ENCODE data around the gene GSX1.
"Not testable (repeated sequence)": the region's sequence is repeated elsewhere in the genome, so short reads cannot be mapped to it uniquely, and the experiment has no call there.

Gene GSX1

DNA sequence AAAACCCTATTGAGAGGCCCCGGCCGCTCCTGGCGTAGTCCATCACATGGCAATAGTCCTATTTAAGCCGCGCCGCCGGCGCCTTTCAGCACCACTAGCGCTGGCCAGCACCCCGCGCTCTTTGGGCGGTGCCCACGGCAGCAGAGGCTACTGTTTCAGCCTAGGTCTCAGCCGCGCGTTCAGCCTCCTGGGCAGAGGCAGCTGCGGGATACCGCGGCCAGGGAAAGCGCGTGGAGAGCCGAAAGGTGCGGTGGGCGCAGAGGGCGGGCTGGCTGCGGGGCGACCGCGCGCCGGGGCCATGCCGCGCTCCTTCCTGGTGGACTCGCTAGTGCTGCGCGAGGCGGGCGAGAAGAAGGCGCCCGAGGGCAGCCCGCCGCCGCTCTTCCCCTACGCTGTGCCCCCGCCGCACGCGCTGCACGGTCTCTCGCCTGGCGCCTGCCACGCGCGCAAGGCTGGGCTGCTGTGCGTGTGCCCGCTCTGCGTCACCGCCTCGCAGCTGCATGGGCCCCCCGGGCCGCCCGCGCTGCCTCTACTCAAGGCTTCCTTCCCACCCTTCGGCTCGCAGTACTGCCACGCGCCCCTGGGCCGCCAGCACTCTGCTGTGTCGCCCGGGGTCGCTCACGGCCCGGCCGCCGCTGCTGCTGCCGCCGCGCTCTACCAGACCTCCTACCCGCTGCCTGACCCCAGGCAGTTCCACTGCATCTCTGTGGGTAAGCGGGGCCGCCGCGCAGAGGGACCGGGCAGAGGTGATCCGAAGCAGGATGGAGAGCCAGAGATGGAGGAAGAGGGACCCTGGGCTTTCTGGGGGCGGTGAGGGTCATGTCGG, at the start of gene GSX1:
GSX1 (plus strand) TSS at position 91 of the 826 bp plus-strand sequence; CDS start at position 299, 208 bp downstream.
- peak; percentile 25 for DNase-seq (ENCODE audit: low read depth)
- peak within 1 kb of the TSS; percentile 25 for H3K4me3 ChIP-seq (ENCODE audit: low read depth, low read length)

DNA sequence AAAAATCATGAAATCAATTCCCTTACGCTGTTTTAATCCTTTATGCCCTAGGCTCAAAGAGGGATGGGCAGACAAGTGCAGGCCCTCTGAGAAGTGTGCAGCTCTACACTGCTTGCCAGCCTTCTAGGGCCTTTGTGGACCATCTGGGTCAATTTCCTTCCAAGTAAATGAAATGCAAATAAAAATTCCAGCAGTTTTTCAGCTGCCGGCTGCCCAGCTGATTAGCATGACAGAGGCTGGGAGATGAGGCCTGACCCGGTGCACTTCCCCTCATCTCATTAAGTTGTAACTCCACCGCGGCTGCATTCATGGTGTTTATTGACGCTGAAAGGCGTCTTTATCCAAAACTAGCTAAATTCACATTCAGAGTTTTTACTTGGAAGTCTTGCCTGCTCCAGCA, 47.5 kb upstream of the GSX1 start:
- DNase-seq (ENCODE audit: low read depth): no peak
- no peak overlapping the region for H3K4me3 ChIP-seq (ENCODE audit: low read depth, low read length)

DNA sequence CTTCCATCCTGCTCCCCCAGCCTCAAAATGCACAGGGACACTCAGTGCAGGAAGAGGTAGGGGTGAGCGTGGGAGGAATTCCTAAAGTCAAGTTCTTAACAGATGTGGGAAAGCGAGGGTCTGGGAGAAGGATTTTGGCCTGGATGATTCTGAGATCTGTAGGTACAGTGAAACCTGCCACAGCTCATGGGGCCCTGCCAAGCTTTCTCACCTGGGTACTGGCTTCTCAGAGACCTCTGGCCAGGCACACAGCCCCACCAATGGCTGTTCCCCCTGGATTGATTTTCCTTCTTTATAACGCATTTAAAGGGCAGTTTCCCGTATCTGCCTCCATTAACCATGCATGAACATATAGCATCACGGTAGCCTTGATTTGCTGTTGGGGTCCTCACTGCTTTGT, 47.0 kb upstream of the GSX1 start:
- no peak overlapping the region for H3K4me3 ChIP-seq (ENCODE audit: low read depth, low read length)
- DNase-seq (ENCODE audit: low read depth): no peak

DNA sequence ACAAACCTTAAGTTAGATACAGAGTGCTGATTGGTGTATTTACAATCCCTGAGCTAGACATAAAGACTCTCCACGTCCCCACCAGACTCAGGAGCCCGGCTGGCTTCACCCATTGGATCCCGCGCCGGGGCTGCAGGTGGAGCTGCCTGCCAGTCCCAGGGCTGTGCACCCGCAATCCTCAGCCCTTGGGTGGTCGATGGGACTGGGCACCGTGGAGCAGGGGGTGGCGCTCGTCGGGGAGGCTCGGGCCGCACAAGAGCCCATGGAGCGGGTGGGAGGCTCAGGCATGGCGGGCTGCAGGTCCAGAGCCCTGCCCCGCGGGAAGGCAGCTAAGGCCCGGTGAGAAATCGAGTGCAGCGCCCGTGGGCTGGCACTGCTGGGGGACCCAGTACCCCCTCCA, 44.1 kb upstream of the GSX1 start:
- DNase-seq (ENCODE audit: low read depth); H3K4me3 ChIP-seq (ENCODE audit: low read depth, low read length): not testable (repeated sequence)

DNA sequence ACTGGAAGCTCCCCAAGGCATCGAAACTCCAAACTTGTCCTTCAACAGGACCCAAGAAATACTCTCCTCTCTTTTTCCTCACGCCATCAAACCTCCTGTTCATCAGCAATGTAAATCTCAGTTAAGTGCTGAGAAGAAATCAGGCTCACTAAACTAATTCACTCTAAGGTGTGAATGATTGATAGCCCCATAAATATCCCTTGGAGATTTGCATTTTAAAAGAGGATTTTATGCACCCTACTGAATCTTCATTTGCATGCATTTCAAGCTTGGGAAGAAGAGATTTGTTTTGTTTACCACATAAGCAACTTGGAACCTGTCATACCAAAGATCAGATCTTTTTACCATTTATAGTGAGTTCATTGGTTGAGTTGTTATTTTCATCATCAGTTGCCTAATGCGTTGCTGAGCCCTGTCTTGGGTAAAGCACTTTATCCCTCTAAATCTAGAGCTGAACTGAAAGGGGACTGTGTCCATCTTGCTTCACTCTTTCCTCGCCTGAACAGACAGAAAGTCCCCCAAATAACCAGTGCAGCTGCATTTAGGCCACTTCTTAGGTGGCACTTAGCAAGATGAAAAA, 40.2 kb upstream of the GSX1 start:
- H3K4me3 ChIP-seq (ENCODE audit: low read depth, low read length): no peak overlapping the region
- DNase-seq (ENCODE audit: low read depth): no peak

DNA sequence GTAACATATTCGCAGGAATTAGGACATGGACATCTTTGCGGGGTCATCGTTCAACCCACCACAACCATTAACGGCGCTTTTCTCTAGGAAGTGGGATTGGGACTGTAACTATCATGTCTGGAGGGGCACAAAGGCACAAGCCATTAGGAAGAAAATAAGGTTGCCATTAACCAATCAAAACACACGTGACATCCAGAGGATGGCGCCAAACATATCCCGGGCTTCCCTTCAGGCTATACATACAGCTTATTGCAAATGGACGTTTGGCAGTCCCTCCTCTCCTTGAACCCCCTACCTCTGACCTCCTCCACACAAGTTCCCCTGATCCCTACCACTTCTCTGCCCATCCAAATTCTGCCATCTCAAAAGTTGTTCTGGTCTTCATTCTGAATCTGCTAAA, 26.6 kb upstream of the GSX1 start:
- no peak for DNase-seq (ENCODE audit: low read depth)
- H3K4me3 ChIP-seq (ENCODE audit: low read depth, low read length): no peak overlapping the region

DNA sequence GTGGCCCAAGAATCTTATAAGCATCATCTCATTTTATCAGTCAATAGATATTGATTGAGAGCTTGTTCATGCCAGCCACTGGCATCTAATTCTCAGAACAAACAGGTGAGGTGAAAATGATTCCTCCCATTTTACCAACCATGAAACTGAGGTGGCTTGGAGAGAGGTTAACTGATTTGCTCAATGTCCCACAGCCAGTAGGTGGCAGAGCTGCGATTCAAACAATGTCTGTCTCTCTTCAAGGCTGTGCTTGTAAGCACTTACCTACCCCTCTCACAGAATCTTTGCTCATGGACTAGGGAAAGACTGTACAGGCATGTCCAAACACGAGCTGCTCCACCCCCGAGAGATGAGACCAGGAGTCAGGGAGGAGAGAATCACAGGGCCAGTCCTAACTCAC, 21.5 kb upstream of the GSX1 start:
- no peak for DNase-seq (ENCODE audit: low read depth)

DNA sequence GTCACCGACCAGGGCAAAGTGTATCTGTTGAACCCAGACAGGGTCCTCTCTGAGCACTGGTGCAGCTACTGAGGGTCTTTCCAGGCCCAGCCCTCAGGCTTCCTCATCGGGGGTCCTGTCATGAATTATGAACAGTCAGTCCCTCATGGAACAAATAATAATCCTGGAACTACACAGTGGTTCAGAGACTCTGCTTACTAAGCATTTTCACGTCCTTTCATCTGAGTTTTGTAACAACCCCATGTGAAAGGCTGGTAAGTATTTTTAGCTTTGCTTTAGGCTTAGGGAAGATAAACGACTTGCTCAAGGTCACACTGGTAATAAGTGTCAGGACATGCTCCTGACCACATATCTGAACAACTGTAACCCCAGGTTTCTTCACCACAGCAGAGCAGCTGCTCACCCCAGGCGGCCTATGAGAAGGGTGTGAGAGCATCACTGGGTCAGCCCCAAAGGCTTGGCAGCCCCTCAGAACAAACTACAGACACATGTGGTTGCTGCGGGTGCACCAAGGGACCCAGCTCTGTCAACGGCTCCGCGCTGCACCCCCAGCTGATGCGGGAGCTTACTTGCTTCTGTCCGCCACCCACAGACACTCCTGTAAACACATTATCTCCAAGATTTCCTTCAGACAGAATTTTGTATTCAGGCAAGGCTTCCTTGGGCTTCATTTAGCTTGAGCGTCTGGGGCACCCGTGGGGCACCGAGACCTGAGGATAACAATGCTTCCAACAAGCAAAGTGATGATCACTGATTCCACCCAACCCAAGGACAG, 19.4 kb upstream of the GSX1 start:
- H3K4me3 ChIP-seq (ENCODE audit: low read depth, low read length): no peak overlapping the region
- no peak for DNase-seq (ENCODE audit: low read depth)

More for the DNA sequence above, 21.5 kb upstream of the GSX1 start:
- H3K4me3 ChIP-seq (ENCODE audit: low read depth, low read length): no peak overlapping the region

DNA sequence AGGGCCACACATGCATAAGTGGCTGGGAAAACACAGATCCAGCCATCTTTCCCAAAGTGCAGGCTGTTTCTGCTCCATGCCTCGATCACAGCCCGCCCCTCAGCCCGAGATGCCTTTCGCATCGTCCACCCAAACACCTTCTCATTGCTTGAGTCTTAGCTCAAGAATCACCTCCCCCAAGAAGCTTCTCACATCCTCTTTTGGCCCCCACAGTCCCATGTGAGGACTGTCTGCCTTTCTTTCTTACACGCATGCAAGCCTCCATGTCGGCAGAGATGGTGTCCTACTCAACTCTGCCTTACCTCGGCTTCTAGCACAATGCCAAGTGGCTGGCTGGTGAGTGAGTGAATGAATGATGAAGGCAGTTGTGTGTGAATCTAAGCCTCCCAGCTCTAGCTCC, 18.1 kb upstream of the GSX1 start:
- DNase-seq (ENCODE audit: low read depth): no peak
- H3K4me3 ChIP-seq (ENCODE audit: low read depth, low read length): no peak overlapping the region

DNA sequence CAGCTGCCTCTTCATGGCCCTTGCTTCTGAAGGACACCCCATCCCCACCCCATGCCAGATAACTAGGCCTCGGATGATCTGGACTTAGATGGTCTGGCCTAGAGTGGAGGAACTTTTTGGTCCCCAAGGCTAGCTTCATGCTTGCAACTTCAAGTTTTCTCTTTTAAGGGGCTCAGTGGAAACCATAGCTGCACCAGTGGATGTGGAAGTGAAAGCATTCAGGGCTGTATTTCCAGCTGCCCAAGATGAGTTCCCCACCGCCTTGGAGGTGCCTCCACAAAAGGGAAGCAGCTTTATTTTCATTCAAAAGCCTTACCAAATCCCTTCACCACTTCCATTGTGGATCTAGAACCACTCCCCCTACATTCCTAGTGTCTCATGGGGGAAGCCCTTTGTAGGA, 17.6 kb upstream of the GSX1 start:
- H3K4me3 ChIP-seq (ENCODE audit: low read depth, low read length): no peak overlapping the region
- no peak for DNase-seq (ENCODE audit: low read depth)

DNA sequence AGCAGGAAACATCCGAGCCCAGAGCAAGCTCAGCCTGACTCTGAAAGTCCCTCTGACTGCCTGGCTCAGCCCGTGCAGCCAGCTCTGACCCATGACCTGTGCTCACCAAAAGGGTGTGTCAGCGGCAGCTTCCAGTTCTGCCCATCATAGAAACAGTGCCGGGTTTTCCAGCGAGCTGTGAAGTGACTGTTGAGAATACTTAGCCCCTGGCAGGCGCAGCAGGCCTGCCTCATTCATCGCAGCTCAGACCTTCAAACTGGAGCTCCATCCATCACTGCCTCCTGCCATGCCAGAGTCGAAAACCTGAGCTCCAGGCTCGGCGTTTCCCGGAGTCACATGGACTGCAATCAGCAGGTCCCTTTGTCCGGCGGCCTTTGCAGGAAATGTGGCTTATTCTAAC, 16.3 kb upstream of the GSX1 start:
- DNase-seq (ENCODE audit: low read depth): no peak
- H3K4me3 ChIP-seq (ENCODE audit: low read depth, low read length): no peak overlapping the region

DNA sequence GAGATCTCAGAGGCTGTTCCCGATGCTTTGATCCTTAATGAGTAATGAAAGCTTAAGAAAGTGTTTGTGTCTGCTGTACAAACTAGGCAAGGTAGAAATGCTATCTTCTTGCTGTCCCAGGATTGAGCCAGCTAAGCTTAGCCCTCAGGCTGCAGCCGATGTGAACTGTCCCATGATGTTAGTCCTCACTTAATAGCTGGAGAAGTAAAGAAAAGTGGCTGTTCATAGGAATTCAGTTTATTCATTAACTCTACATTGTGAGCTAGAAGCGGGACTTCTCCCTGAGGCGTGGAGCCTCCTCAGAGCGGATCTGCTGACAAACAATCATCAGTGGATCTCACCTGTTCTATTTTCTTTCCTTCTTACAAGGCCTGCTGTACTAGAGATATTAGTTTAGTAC, 10.1 kb upstream of the GSX1 start:
- H3K4me3 ChIP-seq (ENCODE audit: low read depth, low read length): no peak overlapping the region

DNA sequence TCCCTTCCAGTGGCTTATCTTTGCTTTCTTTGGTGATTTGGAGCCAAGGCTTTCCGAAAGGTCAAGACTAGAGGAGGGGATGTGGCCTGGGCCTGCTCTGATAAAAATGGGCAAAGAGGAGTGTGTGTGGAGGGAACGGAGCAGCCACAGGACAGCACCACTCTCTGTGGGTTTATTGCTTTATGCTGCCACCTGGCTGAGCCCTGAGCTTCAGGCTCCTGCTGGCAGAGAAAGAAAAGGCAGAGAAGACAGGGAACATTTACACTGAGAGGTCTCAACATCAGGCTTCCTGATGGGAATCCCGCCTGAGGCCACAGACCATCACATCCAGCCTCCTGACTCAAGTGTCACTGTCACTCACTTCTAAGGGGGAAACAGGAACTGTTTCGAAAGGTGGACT, 9.2 kb upstream of the GSX1 start:
- H3K4me3 ChIP-seq (ENCODE audit: low read depth, low read length): no peak overlapping the region
- DNase-seq (ENCODE audit: low read depth): no peak

More for the DNA sequence above, 10.1 kb upstream of the GSX1 start:
- DNase-seq (ENCODE audit: low read depth): no peak

DNA sequence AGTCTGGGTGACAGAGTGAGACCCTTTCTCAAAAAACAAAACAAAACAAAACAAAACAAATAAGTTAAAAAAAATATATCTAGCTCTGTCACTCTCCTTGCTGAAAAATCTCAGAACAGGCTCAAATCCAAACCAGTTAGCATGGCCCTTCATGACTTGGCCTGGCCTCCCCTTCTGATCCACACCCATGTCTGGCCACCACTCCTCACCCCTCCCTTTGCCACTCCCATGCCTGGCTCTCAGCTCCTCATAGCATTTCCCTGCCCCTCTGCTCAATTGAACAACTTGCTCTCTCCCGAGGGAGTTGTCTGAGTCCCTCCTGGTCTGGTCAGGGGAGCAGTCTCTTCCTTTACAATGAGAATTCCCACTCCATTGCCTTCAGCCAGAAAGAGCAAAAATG, 4.0 kb upstream of the GSX1 start:
- H3K4me3 ChIP-seq (ENCODE audit: low read depth, low read length): no peak overlapping the region
- no peak for DNase-seq (ENCODE audit: low read depth)

DNA sequence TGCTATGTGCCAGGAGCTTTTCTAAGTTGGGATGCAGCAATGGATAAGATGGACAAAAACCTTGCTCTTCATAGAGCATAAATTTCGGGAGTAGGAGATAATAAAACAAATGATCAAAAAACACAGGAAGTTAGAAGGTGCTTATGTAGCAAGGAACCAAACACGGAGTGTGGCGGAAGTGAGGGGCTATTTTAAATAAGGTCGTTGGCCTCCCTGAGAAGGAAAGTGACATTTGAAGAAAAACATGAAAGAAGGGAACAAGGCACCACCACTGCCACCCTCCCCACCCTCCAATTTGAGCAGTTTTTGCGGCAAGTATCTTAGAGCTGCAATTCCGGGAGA, 3.2 kb upstream of the GSX1 start:
- no peak overlapping the region for H3K4me3 ChIP-seq (ENCODE audit: low read depth, low read length)
- no peak for DNase-seq (ENCODE audit: low read depth)

DNA sequence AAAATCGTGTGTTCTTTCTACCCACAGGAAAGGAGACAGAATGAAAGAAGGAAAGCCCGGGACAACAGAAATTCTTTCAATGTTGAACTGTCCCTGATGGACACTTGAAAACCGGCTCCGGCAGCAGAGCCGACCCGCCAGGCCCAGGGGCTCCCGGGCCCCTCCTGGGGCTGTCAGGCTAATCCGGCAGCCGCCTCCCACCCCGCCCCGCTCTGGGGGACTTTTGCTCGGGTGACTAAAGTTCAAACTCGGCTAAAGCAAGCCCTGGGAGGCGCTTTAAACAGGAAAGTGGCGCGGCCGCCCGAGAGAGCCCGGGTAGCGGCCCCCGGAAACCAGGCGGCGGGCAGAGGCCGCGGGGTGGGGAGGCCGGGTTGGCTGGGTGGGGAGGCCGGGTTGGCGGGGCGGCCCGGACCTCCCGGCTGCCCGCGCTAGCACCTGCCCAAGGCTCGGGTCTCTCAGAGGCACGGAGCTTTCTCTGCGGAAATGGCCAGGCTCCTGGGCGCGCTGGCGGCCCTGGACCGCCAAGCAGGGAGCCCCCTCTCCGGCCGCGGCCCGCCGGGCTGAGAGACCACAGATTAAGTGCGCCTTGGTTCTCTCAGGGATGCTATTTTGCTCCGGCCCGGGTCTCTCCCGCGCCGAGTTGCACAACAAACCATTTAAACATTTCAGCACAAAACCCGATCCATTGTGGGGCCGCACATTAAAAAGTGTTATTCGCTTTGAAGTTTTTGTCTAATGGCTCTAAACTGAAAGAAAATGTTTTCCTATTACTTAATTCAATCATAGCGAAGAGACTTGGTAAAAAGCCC, 2.6 kb upstream of the GSX1 start:
- no peak for DNase-seq (ENCODE audit: low read depth)
- no peak overlapping the region for H3K4me3 ChIP-seq (ENCODE audit: low read depth, low read length)

DNA sequence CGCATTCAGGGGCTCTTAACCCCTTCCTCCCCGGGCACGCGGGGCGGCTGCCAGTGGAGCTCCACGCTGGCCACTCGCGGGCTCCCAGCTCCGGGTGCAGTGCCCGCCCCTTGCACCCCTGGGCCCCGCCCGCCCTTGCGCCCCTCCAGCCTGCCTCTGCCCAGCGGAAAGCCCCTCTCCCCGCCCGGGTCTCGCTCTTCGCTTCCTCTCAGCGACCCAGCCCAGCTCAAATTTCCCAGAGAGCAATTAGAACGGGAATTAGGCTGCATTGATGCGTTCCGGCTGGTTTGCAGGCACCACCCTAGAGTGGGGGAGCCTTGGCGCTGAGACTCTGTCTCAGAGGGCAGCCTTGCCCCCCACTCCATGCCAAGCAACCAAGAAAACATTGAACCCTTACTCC, 1.8 kb upstream of the GSX1 start:
- H3K4me3 ChIP-seq (ENCODE audit: low read depth, low read length): no peak overlapping the region
- no peak for DNase-seq (ENCODE audit: low read depth)

DNA sequence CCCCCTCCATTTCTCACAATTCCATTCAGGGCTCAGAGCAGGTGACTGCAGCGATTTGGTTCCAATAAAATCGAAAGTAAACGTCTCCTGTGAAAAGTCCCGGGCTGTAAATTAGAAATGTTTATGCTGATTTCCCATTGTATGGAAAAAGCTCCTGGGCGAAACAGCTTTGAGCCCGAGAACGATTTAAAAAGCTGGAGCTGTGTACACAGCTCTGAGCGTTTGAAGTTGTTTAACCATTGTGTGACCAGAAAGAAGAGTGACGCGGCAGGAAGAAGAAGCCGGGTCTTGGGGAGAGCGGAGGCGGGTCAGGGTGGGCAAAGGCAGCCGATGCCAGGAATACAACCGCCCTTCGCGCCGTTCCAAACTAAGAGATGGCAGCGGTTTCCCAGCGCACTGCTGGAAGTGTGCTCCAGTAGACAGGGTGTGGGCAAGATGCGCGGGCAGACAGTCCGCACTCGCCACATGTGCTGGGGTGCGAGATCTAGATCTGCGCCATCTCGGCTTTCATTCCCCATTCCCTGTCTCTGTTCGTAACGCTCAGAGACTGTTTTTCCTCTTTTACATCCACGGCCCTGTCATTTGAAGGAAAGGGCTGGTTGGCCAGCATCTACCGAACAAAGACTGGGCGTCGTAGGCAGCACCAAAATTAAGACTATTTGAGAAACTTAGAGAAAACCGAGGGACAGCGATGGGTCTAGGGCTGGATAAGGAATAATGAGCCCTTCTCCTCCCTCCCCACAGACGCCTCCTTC, 960 bp upstream of the GSX1 start:
- H3K4me3 ChIP-seq (ENCODE audit: low read depth, low read length): peak overlapping the region; percentile 7
- no peak for DNase-seq (ENCODE audit: low read depth)

DNA sequence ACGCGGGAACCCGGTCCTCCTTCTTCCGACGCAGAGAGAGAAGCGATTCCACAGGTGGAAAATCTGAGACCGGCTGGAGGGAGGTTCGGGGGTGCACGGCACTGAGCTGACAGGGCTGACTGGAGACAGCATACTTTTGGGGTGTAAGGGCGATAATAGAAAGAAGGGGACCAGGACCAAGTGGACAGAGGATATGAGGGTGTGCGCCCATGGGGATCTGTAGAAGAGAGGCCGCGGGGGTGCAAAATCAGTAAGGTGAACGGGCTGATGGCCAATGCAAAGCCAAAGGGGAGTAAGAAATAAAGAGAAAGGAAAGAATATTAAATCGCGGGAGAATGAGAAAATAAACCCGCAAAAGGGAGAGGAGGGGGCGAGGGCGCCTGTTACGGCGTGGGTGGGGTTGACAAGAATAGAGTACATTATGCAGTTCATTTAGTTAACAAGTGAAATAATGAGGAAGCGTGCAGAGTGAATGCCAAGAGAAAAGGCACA, 336 bp upstream of the GSX1 start:
- no peak overlapping the region for H3K4me3 ChIP-seq (ENCODE audit: low read depth, low read length)
- no peak for DNase-seq (ENCODE audit: low read depth)
